SK-N-SH (cell line): ENCODE results near the gene IL12RB1.

Experiments used
- FOXM1 ChIP-seq: IDR thresholded peaks from 2 replicates; pipeline ENCODE4 v1.4.0; 2012; ENCODE audit warnings: low read depth, mild to moderate bottlenecking
- NRF1 ChIP-seq: IDR thresholded peaks from 2 replicates; pipeline ENCODE4 v1.6.1; 2012; ENCODE audit warnings: low read depth, mild to moderate bottlenecking, low read length
- RCOR1 ChIP-seq: fragments of 150-350 bp; IDR thresholded peaks from 2 replicates; pipeline ENCODE4 v1.6.1; 2017; ENCODE audit warnings: antibody characterized with exemption, low read length
- SIN3A ChIP-seq: IDR thresholded peaks from 2 replicates; pipeline ENCODE4 v1.6.1; 2012; ENCODE audit warnings: low read depth, mild to moderate bottlenecking, low read length, moderate library complexity, borderline replicate concordance
- TEAD4 ChIP-seq: IDR thresholded peaks from 2 replicates; pipeline ENCODE4 v1.4.0; 2012; ENCODE audit warnings: mild to moderate bottlenecking, borderline replicate concordance; ENCODE audit not compliant: insufficient read depth
- TF ChIP-seq, protein P1 (sequence below): fragments of 200-600 bp; sonication (generic); IDR thresholded peaks from 2 replicates; pipeline ENCODE4 v1.6.1; 2017; ENCODE audit warnings: antibody characterized with exemption, mild to moderate bottlenecking, moderate library complexity
- TF ChIP-seq, protein P2 (sequence below): IDR thresholded peaks from 2 replicates; pipeline ENCODE4 v1.4.0; 2012; ENCODE audit warnings: low read depth

DNA sequence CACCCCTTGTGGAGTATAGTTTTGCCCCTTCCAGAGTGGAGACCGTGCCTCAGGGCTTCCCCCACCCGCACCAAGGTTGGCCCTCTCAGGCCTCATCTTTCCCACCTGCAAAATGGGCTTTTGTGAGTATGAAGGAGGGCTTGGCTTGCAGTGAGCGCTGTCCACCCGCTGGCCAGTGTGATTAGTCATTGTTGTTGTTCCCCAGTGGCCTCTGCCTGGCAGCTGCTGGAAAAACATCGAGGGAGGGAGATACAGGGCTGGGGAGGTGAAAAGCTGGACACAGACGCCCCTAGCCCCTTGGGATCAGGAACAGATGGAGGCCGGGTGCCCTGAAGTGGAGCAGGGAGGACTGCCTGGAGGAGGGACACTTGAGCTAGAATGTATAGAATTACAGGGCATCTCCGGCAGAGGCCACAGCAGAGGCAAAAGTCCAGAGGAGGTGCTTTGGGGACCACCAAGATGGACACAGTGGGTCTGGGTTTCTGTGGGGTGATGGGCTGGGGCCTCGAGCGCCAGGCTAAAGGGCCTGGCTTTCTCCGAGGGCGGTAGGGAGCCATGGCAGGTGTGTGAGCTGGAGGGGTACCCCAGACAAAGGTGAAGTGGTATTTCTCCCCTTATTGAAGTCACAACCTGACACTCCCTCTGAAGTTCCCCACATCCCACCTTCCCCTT is 3.9 kb upstream of the IL12RB1 start:
- TF ChIP-seq, protein P1, sequence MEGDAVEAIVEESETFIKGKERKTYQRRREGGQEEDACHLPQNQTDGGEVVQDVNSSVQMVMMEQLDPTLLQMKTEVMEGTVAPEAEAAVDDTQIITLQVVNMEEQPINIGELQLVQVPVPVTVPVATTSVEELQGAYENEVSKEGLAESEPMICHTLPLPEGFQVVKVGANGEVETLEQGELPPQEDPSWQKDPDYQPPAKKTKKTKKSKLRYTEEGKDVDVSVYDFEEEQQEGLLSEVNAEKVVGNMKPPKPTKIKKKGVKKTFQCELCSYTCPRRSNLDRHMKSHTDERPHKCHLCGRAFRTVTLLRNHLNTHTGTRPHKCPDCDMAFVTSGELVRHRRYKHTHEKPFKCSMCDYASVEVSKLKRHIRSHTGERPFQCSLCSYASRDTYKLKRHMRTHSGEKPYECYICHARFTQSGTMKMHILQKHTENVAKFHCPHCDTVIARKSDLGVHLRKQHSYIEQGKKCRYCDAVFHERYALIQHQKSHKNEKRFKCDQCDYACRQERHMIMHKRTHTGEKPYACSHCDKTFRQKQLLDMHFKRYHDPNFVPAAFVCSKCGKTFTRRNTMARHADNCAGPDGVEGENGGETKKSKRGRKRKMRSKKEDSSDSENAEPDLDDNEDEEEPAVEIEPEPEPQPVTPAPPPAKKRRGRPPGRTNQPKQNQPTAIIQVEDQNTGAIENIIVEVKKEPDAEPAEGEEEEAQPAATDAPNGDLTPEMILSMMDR = no peak
- no peak for TF ChIP-seq RCOR1
- TF ChIP-seq, protein P2, sequence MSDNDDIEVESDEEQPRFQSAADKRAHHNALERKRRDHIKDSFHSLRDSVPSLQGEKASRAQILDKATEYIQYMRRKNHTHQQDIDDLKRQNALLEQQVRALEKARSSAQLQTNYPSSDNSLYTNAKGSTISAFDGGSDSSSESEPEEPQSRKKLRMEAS = no peak
- no peak for TF ChIP-seq TEAD4
- TF ChIP-seq FOXM1 = no peak
- no peak for TF ChIP-seq NRF1
- TF ChIP-seq SIN3A = no peak
